Tibial artery (tissue), 4 donors: ENCODE measurements around the gene PDIK1L.

Experiments used
- DNase-seq, 2 donors: peaks; one replicate each; pipeline ENCODE4 v3.0.0-alpha.2; 2019
- H3K27ac ChIP-seq, 2 donors: fragments of 200-600 bp; sonication (generic) in 1 of 2; 1 replicate in 1 of 2; 2 replicates in 1 of 2; pipeline ENCODE4 v1.5.1; 2018 to 2019; ENCODE audit warnings: mild to moderate bottlenecking in 1 of 2
- H3K27me3 ChIP-seq, 2 donors: fragments of 200-600 bp; sonication (generic) in 1 of 2; one replicate each; pipeline versions ENCODE4 v1.5.1 to v1.6.0; 2016 to 2019
- H3K36me3 ChIP-seq, 3 donors: fragments of 200-600 bp; sonication (generic) in 2 of 3; one replicate each; pipeline ENCODE4 v1.5.1; 2016 to 2019; ENCODE audit warnings: mild to moderate bottlenecking in 2 of 3
- H3K4me1 ChIP-seq, 4 donors: fragments of 200-600 bp; sonication (generic) in 2 of 4; 1 replicate in 3 of 4; 2 replicates in 1 of 4; pipeline ENCODE4 v1.5.1; 2016 to 2019
- H3K4me3 ChIP-seq, 2 donors: fragments of 200-600 bp; sonication (generic) in 1 of 2; 1 replicate in 1 of 2; 2 replicates in 1 of 2; pipeline ENCODE4 v1.5.1; 2018 to 2019; ENCODE audit warnings: mild to moderate bottlenecking in 2 of 2
- H3K9me3 ChIP-seq, 3 donors: fragments of 200-600 bp; sonication (generic) in 1 of 3; one replicate each; pipeline ENCODE4 v1.5.1; 2016 to 2019
- CTCF ChIP-seq, 2 experiments: fragments of 200-600 bp in 1 of 2; fragments of 450-650 bp in 1 of 2; IDR thresholded peaks; one replicate each; pipeline ENCODE4 v1.5.1; 2017 to 2019; ENCODE audit warnings: antibody characterized with exemption in 2 of 2, mild to moderate bottlenecking in 1 of 2, moderate library complexity in 1 of 2
- intact Hi-C: fragments of 100-400 bp; cut with DNase I; formaldehyde crosslinking; loops from one replicate; pipeline ENCODE4 v1.15.0; 2023; ENCODE audit warnings: low total_unique reads

Gene PDIK1L

GRCh38 chr1:26169198-26169554, 57.6 kb downstream of the PDIK1L start:
- Histone ChIP-seq H3K4me3 (peak overlapping the region; percentile 80), H3K27ac (peak overlapping the region; percentile 64 to 79)

GRCh38 chr1:26169669-26170471, 58.2 kb downstream of the PDIK1L start, which contains the start of gene ZNF593:
Gene ZNF593 (plus strand): TSS chr1:26169908. CDS start chr1:26169984, 76 bp downstream.
- TF ChIP-seq CTCF (IDR thresholded peaks at IDR 0.05): peak; percentile 89 to 94
- H3K27ac ChIP-seq: peak within 1 kb of the TSS; percentile 64 to 79
- no peaks in the 10 kb centered on the region for H3K27me3 ChIP-seq
- peak within 1 kb of the TSS; percentile 80 for H3K4me3 ChIP-seq
- H3K4me1 ChIP-seq: peaks cover 0 to 21% (median 14%) of the 10 kb centered on the region in 4 donors
- intact Hi-C loops: loop anchor here (1.0 to 5.0 kb wide), 2 partner anchors 24 to 57 kb away; no protein-coding TSS in a partner anchor
- peak; percentile 87 to 93 for DNase-seq
- H3K36me3 ChIP-seq: peaks cover 0 to 4% (median 0%) of the 10 kb centered on the region in 3 donors
- H3K9me3 ChIP-seq: no peaks in the 10 kb centered on the region

More at GRCh38 chr1:26169198-26169554, 57.6 kb downstream of the PDIK1L start:
- Histone ChIP-seq H3K4me1 (peaks cover 0 to 26% (median 17%) of the 10 kb centered on the region in 4 donors), H3K36me3 (peaks cover 0 to 4% (median 0%) of the 10 kb centered on the region in 3 donors), H3K9me3 (no peaks in the 10 kb centered on the region), H3K27me3 (no peaks in the 10 kb centered on the region)
- no peak for DNase-seq
- intact Hi-C loops: loop anchor here (1.0 kb wide), 1 partner anchor 23 kb away; no protein-coding TSS in a partner anchor
- no peak for TF ChIP-seq CTCF (IDR thresholded peaks at IDR 0.05)

- no peak for TF ChIP-seq CTCF (IDR thresholded peaks at IDR 0.05)
- Histone ChIP-seq H3K9me3 (no peaks in the 10 kb centered on the region), H3K4me1 (peaks cover 0 to 21% (median 14%) of the 10 kb centered on the region in 4 donors), H3K27ac (peak overlapping the region; percentile 64 to 79), H3K4me3 (peak overlapping the region; percentile 80), H3K36me3 (peaks cover 0 to 4% (median 0%) of the 10 kb centered on the region in 3 donors), H3K27me3 (no peaks in the 10 kb centered on the region)
- intact Hi-C loops: loop anchor here (5.0 kb wide), 1 partner anchor 57 kb away; no protein-coding TSS in a partner anchor
- no peak for DNase-seq
Measured at GRCh38 chr1:26170472-26170821, 58.8 kb downstream of the PDIK1L start.

GRCh38 chr1:26171084-26172072, 59.8 kb downstream of the PDIK1L start, which contains the start of gene ZNF593OS:
Gene ZNF593OS (minus strand): TSS chr1:26171832. CDS start chr1:26171661, 171 bp downstream.
- no peaks in the 10 kb centered on the region for H3K27me3 ChIP-seq
- H3K36me3 ChIP-seq: peaks cover 0 to 4% (median 0%) of the 10 kb centered on the region in 3 donors
- H3K4me1 ChIP-seq: peaks cover 0 to 21% (median 14%) of the 10 kb centered on the region in 4 donors
- H3K4me3 ChIP-seq: peak within 1 kb of the TSS; percentile 80
- no peak for TF ChIP-seq CTCF (IDR thresholded peaks at IDR 0.05)
- DNase-seq: no peak
- intact Hi-C loops: loop anchor here (5.0 kb wide), 1 partner anchor 56 kb away; no protein-coding TSS in a partner anchor
- no peak within 1 kb of the TSS for H3K27ac ChIP-seq
- H3K9me3 ChIP-seq: no peaks in the 10 kb centered on the region
